Measurements from ENCODE around the gene TENM3.

Gene TENM3

DNA sequence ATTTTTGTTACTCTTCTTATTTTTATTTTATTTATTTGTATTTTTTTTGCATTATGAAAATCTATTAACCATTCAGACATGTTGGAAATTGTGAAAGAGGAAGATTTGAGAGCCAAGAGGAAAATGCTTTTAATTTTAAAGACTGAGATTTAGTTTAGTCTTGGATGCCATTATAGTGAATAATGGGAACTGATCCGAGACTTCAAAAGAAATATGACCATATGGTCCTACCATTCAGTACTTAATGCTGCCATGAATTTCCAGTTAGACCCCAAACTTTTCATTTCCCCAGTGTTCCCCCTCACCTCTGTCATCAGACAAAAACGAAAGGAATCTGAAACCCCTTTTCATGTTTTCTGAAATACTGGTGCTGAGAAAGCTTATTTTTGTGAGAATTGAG lies 95.5 kb downstream of the TENM3 start:
- H3K4me2 ChIP-seq (ENCODE audit: low read length), result no peak overlapping the region
- no peaks in the 10 kb centered on the region; the same call in 1 of the 2 replicates for H3K9me3 ChIP-seq (ENCODE audit: insufficient read depth, low read length)
- no peak overlapping the region for H3K27ac ChIP-seq (ENCODE audit: low read length)
- H4K20me1 ChIP-seq (ENCODE audit: insufficient read depth, low read length), result no peaks in the 10 kb centered on the region
- no peaks in the 10 kb centered on the region for H3K27me3 ChIP-seq (ENCODE audit: low read depth, low read length)
- H3K79me2 ChIP-seq (ENCODE audit: low read length), result no peaks in the 10 kb centered on the region
- H2AFZ ChIP-seq (ENCODE audit: low read depth, low read length), result no peak overlapping the region
- H3K36me3 ChIP-seq (replicated peaks; ENCODE audit: low read depth, low read length), result no peaks in the 10 kb centered on the region
- H3K9ac ChIP-seq (ENCODE audit: low read length), result no peak overlapping the region
- no peaks in the 10 kb centered on the region for H3K4me1 ChIP-seq (ENCODE audit: low read length)
- TF ChIP-seq, protein P1, sequence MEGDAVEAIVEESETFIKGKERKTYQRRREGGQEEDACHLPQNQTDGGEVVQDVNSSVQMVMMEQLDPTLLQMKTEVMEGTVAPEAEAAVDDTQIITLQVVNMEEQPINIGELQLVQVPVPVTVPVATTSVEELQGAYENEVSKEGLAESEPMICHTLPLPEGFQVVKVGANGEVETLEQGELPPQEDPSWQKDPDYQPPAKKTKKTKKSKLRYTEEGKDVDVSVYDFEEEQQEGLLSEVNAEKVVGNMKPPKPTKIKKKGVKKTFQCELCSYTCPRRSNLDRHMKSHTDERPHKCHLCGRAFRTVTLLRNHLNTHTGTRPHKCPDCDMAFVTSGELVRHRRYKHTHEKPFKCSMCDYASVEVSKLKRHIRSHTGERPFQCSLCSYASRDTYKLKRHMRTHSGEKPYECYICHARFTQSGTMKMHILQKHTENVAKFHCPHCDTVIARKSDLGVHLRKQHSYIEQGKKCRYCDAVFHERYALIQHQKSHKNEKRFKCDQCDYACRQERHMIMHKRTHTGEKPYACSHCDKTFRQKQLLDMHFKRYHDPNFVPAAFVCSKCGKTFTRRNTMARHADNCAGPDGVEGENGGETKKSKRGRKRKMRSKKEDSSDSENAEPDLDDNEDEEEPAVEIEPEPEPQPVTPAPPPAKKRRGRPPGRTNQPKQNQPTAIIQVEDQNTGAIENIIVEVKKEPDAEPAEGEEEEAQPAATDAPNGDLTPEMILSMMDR (IDR thresholded peaks at IDR 0.05; ENCODE audit: low read depth, low read length), result no peak
- no peak for TF ChIP-seq EZH2phosphoT487 (IDR thresholded peaks at IDR 0.05; ENCODE audit: low read depth)
- no peak overlapping the region for H3K4me3 ChIP-seq (ENCODE audit: low read length)

DNA sequence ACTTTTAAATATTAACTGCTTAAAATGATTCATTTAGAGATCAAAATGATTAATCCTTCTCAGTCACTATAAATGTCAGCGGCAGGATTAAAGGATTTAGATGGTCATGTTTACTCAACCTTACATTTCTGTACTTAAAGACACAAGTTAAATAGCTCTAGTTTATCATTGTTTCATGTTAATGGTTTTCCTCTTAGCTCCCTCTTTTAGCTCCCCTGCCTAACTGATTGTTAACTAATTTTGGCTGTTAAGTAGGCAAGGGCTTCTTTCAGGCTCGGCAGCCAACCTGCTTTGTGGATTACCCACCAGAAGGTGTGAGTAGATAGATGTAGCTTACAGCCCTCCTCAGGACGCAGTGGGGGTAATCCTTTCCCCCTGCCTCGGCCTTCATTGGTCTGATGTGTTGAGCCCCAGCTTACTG lies 96.0 kb downstream of the TENM3 start:
- Histone ChIP-seq H3K9me3 (ENCODE audit: insufficient read depth, low read length) (no peaks in the 10 kb centered on the region; the same call in 1 of the 2 replicates), H4K20me1 (ENCODE audit: insufficient read depth, low read length) (no peaks in the 10 kb centered on the region), H3K36me3 (replicated peaks; ENCODE audit: low read depth, low read length) (no peaks in the 10 kb centered on the region), H3K4me3 (ENCODE audit: low read length) (no peak overlapping the region), H3K4me1 (ENCODE audit: low read length) (no peaks in the 10 kb centered on the region), H3K27ac (ENCODE audit: low read length) (no peak overlapping the region), H3K79me2 (ENCODE audit: low read length) (no peaks in the 10 kb centered on the region), H3K27me3 (ENCODE audit: low read depth, low read length) (no peaks in the 10 kb centered on the region), H2AFZ (ENCODE audit: low read depth, low read length) (no peak overlapping the region), H3K9ac (ENCODE audit: low read length) (no peak overlapping the region), H3K4me2 (ENCODE audit: low read length) (no peak overlapping the region)
- TF ChIP-seq EZH2phosphoT487 (IDR thresholded peaks at IDR 0.05; ENCODE audit: low read depth), result no peak
- TF ChIP-seq, protein P1 (IDR thresholded peaks at IDR 0.05; ENCODE audit: low read depth, low read length), result no peak

DNA sequence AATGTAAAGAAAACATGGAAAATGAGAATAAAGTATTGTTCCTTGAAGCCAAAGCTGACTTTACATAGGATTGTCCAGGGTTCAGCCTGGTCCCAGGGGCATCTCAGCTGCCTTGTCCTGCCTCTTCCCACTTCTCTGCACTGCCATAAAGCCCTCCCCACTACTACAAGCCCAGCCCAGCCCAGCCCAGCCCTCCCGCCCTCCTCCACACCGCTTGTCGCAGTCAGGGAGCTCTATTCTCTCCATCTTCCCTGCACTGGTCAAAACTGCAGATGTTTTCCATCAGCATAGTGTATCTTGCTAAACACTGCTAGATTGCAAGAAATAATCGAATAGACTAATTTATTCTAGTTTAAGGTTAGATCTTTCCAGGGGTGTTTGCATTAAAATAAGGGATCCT lies 100.3 kb downstream of the TENM3 start:
- no peak overlapping the region for H3K27ac ChIP-seq (ENCODE audit: low read length)
- H3K79me2 ChIP-seq (ENCODE audit: low read length), result no peaks in the 10 kb centered on the region
- no peaks in the 10 kb centered on the region for H4K20me1 ChIP-seq (ENCODE audit: insufficient read depth, low read length)
- H3K4me2 ChIP-seq (ENCODE audit: low read length), result no peak overlapping the region
- H3K9ac ChIP-seq (ENCODE audit: low read length), result no peak overlapping the region
- H2AFZ ChIP-seq (ENCODE audit: low read depth, low read length), result no peak overlapping the region
- no peak for TF ChIP-seq EZH2phosphoT487 (IDR thresholded peaks at IDR 0.05; ENCODE audit: low read depth)
- TF ChIP-seq, protein P1 (IDR thresholded peaks at IDR 0.05; ENCODE audit: low read depth, low read length), result no peak
- H3K4me1 ChIP-seq (ENCODE audit: low read length), result no peaks in the 10 kb centered on the region
- H3K4me3 ChIP-seq (ENCODE audit: low read length), result no peak overlapping the region
- no peaks in the 10 kb centered on the region; the same call in 1 of the 2 replicates for H3K9me3 ChIP-seq (ENCODE audit: insufficient read depth, low read length)
- H3K27me3 ChIP-seq (ENCODE audit: low read depth, low read length), result no peaks in the 10 kb centered on the region
- no peaks in the 10 kb centered on the region for H3K36me3 ChIP-seq (replicated peaks; ENCODE audit: low read depth, low read length)

DNA sequence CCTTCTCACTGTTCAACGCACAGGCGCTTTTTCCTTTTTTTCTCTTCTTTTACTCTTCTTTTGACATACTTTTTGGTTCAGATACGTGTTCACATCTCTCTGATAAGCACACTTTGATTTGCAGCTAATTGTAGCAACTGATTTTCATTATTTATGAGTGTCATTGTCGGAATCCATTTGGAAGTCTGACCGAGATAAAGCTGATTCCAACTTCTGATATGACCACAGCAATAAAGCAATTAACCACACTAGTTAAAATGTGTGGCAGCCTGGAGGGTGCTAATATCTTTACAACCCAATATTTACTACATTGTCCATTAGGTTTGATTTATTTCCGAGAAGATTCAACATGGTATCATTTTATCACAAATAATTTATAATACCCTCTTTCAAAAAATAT lies 101.8 kb downstream of the TENM3 start:
- H3K27me3 ChIP-seq (ENCODE audit: low read depth, low read length), result no peaks in the 10 kb centered on the region

More for the DNA sequence above, 101.8 kb downstream of the TENM3 start:
- TF ChIP-seq EZH2phosphoT487 (IDR thresholded peaks at IDR 0.05; ENCODE audit: low read depth), result no peak
- TF ChIP-seq, protein P1 (IDR thresholded peaks at IDR 0.05; ENCODE audit: low read depth, low read length), result no peak
- Histone ChIP-seq H4K20me1 (ENCODE audit: insufficient read depth, low read length) (no peaks in the 10 kb centered on the region), H3K4me1 (ENCODE audit: low read length) (no peaks in the 10 kb centered on the region), H2AFZ (ENCODE audit: low read depth, low read length) (no peak overlapping the region), H3K36me3 (replicated peaks; ENCODE audit: low read depth, low read length) (no peaks in the 10 kb centered on the region), H3K4me2 (ENCODE audit: low read length) (no peak overlapping the region), H3K4me3 (ENCODE audit: low read length) (no peak overlapping the region), H3K9ac (ENCODE audit: low read length) (no peak overlapping the region), H3K79me2 (ENCODE audit: low read length) (no peaks in the 10 kb centered on the region), H3K27ac (ENCODE audit: low read length) (no peak overlapping the region), H3K9me3 (ENCODE audit: insufficient read depth, low read length) (no peaks in the 10 kb centered on the region; the same call in 1 of the 2 replicates)
